ENCODE measurements around the gene ERN1. TPM values are rescaled to one million over a fixed set of nuclear protein-coding genes. Genes with fewer than 3 reads are reported as not detected.
A peak's percentile ranks its signal among the peaks of the same experiment; 100 is the strongest.

ERN1 gene
- total and polyA plus RNA-seq, 4 donors, result 4.0 to 6.9 (median 5.9) TPM

GRCh38 chr17:64091571-64091970 lies 38.4 kb downstream of the ERN1 start:
- no peak for DNase-seq (ENCODE audit: low read depth in 4 of 6, low spot score in 6 of 6)
- Histone ChIP-seq H3K4me1 (ENCODE audit: control insufficient read depth, insufficient read depth, low read length) (no peaks in the 10 kb centered on the region), H3K9me3 (ENCODE audit: control insufficient read depth, insufficient read depth, low read length) (no peaks in the 10 kb centered on the region), H3K27me3 (ENCODE audit: control insufficient read depth, insufficient read depth, low read length) (no peaks in the 10 kb centered on the region), H3K27ac (ENCODE audit: low read depth, low read length) (no peak overlapping the region), H3K36me3 (ENCODE audit: control insufficient read depth, insufficient read depth, low read length) (no peaks in the 10 kb centered on the region), H3K4me3 (ENCODE audit: low read depth, low read length) (no peak overlapping the region)
- 88% methylated on average over 6 of the region's 6 CpGs for WGBS (ENCODE audit: insufficient coverage)

- Histone ChIP-seq H3K4me3 (ENCODE audit: low read depth, low read length) (no peak overlapping the region), H3K36me3 (ENCODE audit: control insufficient read depth, insufficient read depth, low read length) (no peaks in the 10 kb centered on the region), H3K27ac (ENCODE audit: low read depth, low read length) (no peak overlapping the region), H3K9me3 (ENCODE audit: control insufficient read depth, insufficient read depth, low read length) (no peaks in the 10 kb centered on the region), H3K4me1 (ENCODE audit: control insufficient read depth, insufficient read depth, low read length) (no peaks in the 10 kb centered on the region), H3K27me3 (ENCODE audit: control insufficient read depth, insufficient read depth, low read length) (no peaks in the 10 kb centered on the region)
- no peak for DNase-seq (ENCODE audit: low read depth in 4 of 6, low spot score in 6 of 6)
- 100% methylated on average over 3 of the region's 3 CpGs for WGBS (ENCODE audit: insufficient coverage)
Measured at GRCh38 chr17:64091116-64091515, 38.8 kb downstream of the ERN1 start.

GRCh38 chr17:64090144-64090543 lies 39.8 kb downstream of the ERN1 start:
- no peaks in the 10 kb centered on the region for H3K36me3 ChIP-seq (ENCODE audit: control insufficient read depth, insufficient read depth, low read length)
- 58% methylated on average over 5 of the region's 5 CpGs for WGBS (ENCODE audit: insufficient coverage)
- H3K27ac ChIP-seq (ENCODE audit: low read depth, low read length), result no peak overlapping the region
- H3K27me3 ChIP-seq (ENCODE audit: control insufficient read depth, insufficient read depth, low read length), result no peaks in the 10 kb centered on the region
- peak in 1 of 6 donors; percentile 50 for DNase-seq (ENCODE audit: low read depth in 4 of 6, low spot score in 6 of 6)
- H3K9me3 ChIP-seq (ENCODE audit: control insufficient read depth, insufficient read depth, low read length), result no peaks in the 10 kb centered on the region
- no peaks in the 10 kb centered on the region for H3K4me1 ChIP-seq (ENCODE audit: control insufficient read depth, insufficient read depth, low read length)
- no peak overlapping the region for H3K4me3 ChIP-seq (ENCODE audit: low read depth, low read length)

- H3K27me3 ChIP-seq (ENCODE audit: control insufficient read depth, insufficient read depth, low read length), result no peaks in the 10 kb centered on the region
- no peaks in the 10 kb centered on the region for H3K36me3 ChIP-seq (ENCODE audit: control insufficient read depth, insufficient read depth, low read length)
- 100% methylated on average over 2 of the region's 4 CpGs for WGBS (ENCODE audit: insufficient coverage)
- DNase-seq (ENCODE audit: low read depth in 4 of 6, low spot score in 6 of 6), result no peak
- H3K27ac ChIP-seq (ENCODE audit: low read depth, low read length), result no peak overlapping the region
- no peaks in the 10 kb centered on the region for H3K9me3 ChIP-seq (ENCODE audit: control insufficient read depth, insufficient read depth, low read length)
- H3K4me3 ChIP-seq (ENCODE audit: low read depth, low read length), result no peak overlapping the region
- H3K4me1 ChIP-seq (ENCODE audit: control insufficient read depth, insufficient read depth, low read length), result peaks cover 5% of the 10 kb centered on the region
Measured at GRCh38 chr17:64087252-64088005, 42.5 kb downstream of the ERN1 start.

- 100% methylated on average over 2 of the region's 2 CpGs for WGBS (ENCODE audit: insufficient coverage)
- Histone ChIP-seq H3K4me3 (ENCODE audit: low read depth, low read length) (no peak overlapping the region), H3K27me3 (ENCODE audit: control insufficient read depth, insufficient read depth, low read length) (no peaks in the 10 kb centered on the region), H3K36me3 (ENCODE audit: control insufficient read depth, insufficient read depth, low read length) (no peaks in the 10 kb centered on the region), H3K9me3 (ENCODE audit: control insufficient read depth, insufficient read depth, low read length) (no peaks in the 10 kb centered on the region), H3K27ac (ENCODE audit: low read depth, low read length) (no peak overlapping the region), H3K4me1 (ENCODE audit: control insufficient read depth, insufficient read depth, low read length) (peaks cover 5% of the 10 kb centered on the region)
- DNase-seq (ENCODE audit: low read depth in 4 of 6, low spot score in 6 of 6), result no peak
Measured at GRCh38 chr17:64085650-64086005, 44.3 kb downstream of the ERN1 start.

GRCh38 chr17:64084940-64085649 lies 44.8 kb downstream of the ERN1 start:
- Histone ChIP-seq H3K4me3 (ENCODE audit: low read depth, low read length) (no peak overlapping the region), H3K36me3 (ENCODE audit: control insufficient read depth, insufficient read depth, low read length) (no peaks in the 10 kb centered on the region), H3K27me3 (ENCODE audit: control insufficient read depth, insufficient read depth, low read length) (no peaks in the 10 kb centered on the region), H3K4me1 (ENCODE audit: control insufficient read depth, insufficient read depth, low read length) (peaks cover 5% of the 10 kb centered on the region), H3K27ac (ENCODE audit: low read depth, low read length) (no peak overlapping the region), H3K9me3 (ENCODE audit: control insufficient read depth, insufficient read depth, low read length) (no peaks in the 10 kb centered on the region)
- no peak for DNase-seq (ENCODE audit: low read depth in 4 of 6, low spot score in 6 of 6)
- WGBS (ENCODE audit: insufficient coverage), result 59% methylated on average over 2 of the region's 8 CpGs

GRCh38 chr17:64084086-64084939 lies 45.6 kb downstream of the ERN1 start:
- H3K4me1 ChIP-seq (ENCODE audit: control insufficient read depth, insufficient read depth, low read length), result peaks cover 5% of the 10 kb centered on the region
- no peaks in the 10 kb centered on the region for H3K27me3 ChIP-seq (ENCODE audit: control insufficient read depth, insufficient read depth, low read length)
- 46% methylated on average over 9 of the region's 10 CpGs for WGBS (ENCODE audit: insufficient coverage)
- no peak overlapping the region for H3K4me3 ChIP-seq (ENCODE audit: low read depth, low read length)
- DNase-seq (ENCODE audit: low read depth in 4 of 6, low spot score in 6 of 6), result peak in 1 of 6 donors; percentile 15
- H3K36me3 ChIP-seq (ENCODE audit: control insufficient read depth, insufficient read depth, low read length), result no peaks in the 10 kb centered on the region
- no peaks in the 10 kb centered on the region for H3K9me3 ChIP-seq (ENCODE audit: control insufficient read depth, insufficient read depth, low read length)
- H3K27ac ChIP-seq (ENCODE audit: low read depth, low read length), result no peak overlapping the region

- WGBS (ENCODE audit: insufficient coverage), result 72% methylated on average over 4 of the region's 4 CpGs
- H3K4me1 ChIP-seq (ENCODE audit: control insufficient read depth, insufficient read depth, low read length), result peaks cover 5% of the 10 kb centered on the region
- H3K36me3 ChIP-seq (ENCODE audit: control insufficient read depth, insufficient read depth, low read length), result no peaks in the 10 kb centered on the region
- no peak overlapping the region for H3K27ac ChIP-seq (ENCODE audit: low read depth, low read length)
- no peak overlapping the region for H3K4me3 ChIP-seq (ENCODE audit: low read depth, low read length)
- H3K9me3 ChIP-seq (ENCODE audit: control insufficient read depth, insufficient read depth, low read length), result no peaks in the 10 kb centered on the region
- H3K27me3 ChIP-seq (ENCODE audit: control insufficient read depth, insufficient read depth, low read length), result no peaks in the 10 kb centered on the region
- no peak for DNase-seq (ENCODE audit: low read depth in 4 of 6, low spot score in 6 of 6)
Measured at GRCh38 chr17:64083563-64084085, 46.3 kb downstream of the ERN1 start.

- no peak for DNase-seq (ENCODE audit: low read depth in 4 of 6, low spot score in 6 of 6)
- Histone ChIP-seq H3K36me3 (ENCODE audit: control insufficient read depth, insufficient read depth, low read length) (no peaks in the 10 kb centered on the region), H3K4me3 (ENCODE audit: low read depth, low read length) (no peak overlapping the region), H3K27ac (ENCODE audit: low read depth, low read length) (no peak overlapping the region), H3K4me1 (ENCODE audit: control insufficient read depth, insufficient read depth, low read length) (peaks cover 5% of the 10 kb centered on the region), H3K9me3 (ENCODE audit: control insufficient read depth, insufficient read depth, low read length) (no peaks in the 10 kb centered on the region), H3K27me3 (ENCODE audit: control insufficient read depth, insufficient read depth, low read length) (no peaks in the 10 kb centered on the region)
- WGBS (ENCODE audit: insufficient coverage), result no CpG with 5 or more reads among the region's 3 CpGs
Measured at GRCh38 chr17:64083093-64083492, 46.9 kb downstream of the ERN1 start.
